HCT116 (cell line): Measurements from ENCODE around the gene SNAPC1. TPM values are rescaled to one million over a fixed set of nuclear protein-coding genes. Genes with fewer than 3 reads are reported as not detected.

Experiments used
- ATAC-seq: fragments of 200-7000 bp; cut with Tn5 transposase; 2 replicates; pipeline ENCODE4 v1.9.1; 2020; ENCODE audit warnings: mild to moderate bottlenecking, moderate library complexity
- BruUV-seq: library from RNA; stranded (reverse); fragments of 400-500 nt; replicated peaks from 2 replicates; lab custom pipeline; 2021; lab: Mats Ljungman, UMichigan
- CTCF ChIA-PET: fragments of 300-600 bp; sonication (Branson Sonifier 250); formaldehyde crosslinking; loops from one replicate; lab custom pipeline; 2021; ENCODE audit warnings: antibody characterized with exemption; lab: Charles Lee
- POLR2A ChIA-PET: fragments of 300-600, 350-600 bp; sonication (Branson Sonifier 250); formaldehyde crosslinking; loops from one replicate; lab custom pipeline; 2021; ENCODE audit warnings: antibody characterized with exemption; lab: Charles Lee
- RAD21 ChIA-PET, 2 experiments: fragments of 300-600 bp; sonication (Branson Sonifier 250); formaldehyde crosslinking; loops; one replicate each; lab custom pipeline; 2023; ENCODE audit warnings: low total read pairs in 2 of 2; ENCODE audit not compliant: uncharacterized antibody in 2 of 2, unreplicated experiment in 2 of 2, low non-redundant PET in 1 of 2; lab: Charles Lee
- DNase-seq: peaks from one replicate; pipeline ENCODE4 v3.0.0-alpha.2; 2010; ENCODE audit warnings: low read depth, low spot score
- H2AFZ ChIP-seq: fragments of 200-600 bp; shearing (Covaris generic), sonication (generic); 2 replicates; pipeline ENCODE4 v1.6.1; 2017; ENCODE audit warnings: low read depth, mixed run types, mixed read lengths, antibody characterized with exemption, low read length; ENCODE audit not compliant: poor library complexity, severe bottlenecking
- H3K27ac ChIP-seq: 2 replicates; pipeline ENCODE4 v1.5.1; 2012; ENCODE audit warnings: low read depth, low read length
- H3K27me3 ChIP-seq: fragments of 200-600 bp; sonication (generic); 2 replicates; pipeline ENCODE4 v1.6.1; 2016; ENCODE audit warnings: mixed run types, low read length, mixed read lengths; ENCODE audit not compliant: insufficient read depth
- H3K36me3 ChIP-seq, 2 experiments: fragments of 200-500 bp in 1 of 2; fragments of 200-600 bp in 1 of 2; sonication (Bioruptor generic) in 1 of 2; sonication (generic) in 1 of 2; 2 replicates each; pipeline versions ENCODE4 v1.5.1 to v1.6.1; 2014 to 2016; ENCODE audit warnings: low read length in 2 of 2, inconsistent platforms in 1 of 2, mixed read lengths in 1 of 2, mixed run types in 1 of 2; ENCODE audit not compliant: insufficient read depth in 2 of 2, control insufficient read depth in 1 of 2
- H3K4me1 ChIP-seq, 2 experiments: fragments of 200-600 bp in 1 of 2; sonication (generic) in 1 of 2; 2 replicates each; pipeline versions ENCODE4 v1.5.1 to v1.6.1; 2012 to 2017; ENCODE audit warnings: low read length in 2 of 2, inconsistent platforms in 1 of 2, mild to moderate bottlenecking in 1 of 2, mixed read lengths in 1 of 2, mixed run types in 1 of 2, moderate library complexity in 1 of 2; ENCODE audit not compliant: insufficient read depth in 2 of 2, control insufficient read depth in 1 of 2
- H3K4me2 ChIP-seq: fragments of 200-600 bp; sonication (generic); 2 replicates; pipeline ENCODE4 v1.6.1; 2017; ENCODE audit warnings: mixed run types, low read length, mixed read lengths
- H3K4me3 ChIP-seq, 2 experiments: fragments of 200-600 bp in 1 of 2; sonication (generic) in 1 of 2; replicated peaks in 1 of 2; 2 replicates each; pipeline ENCODE4 v1.5.1; 2011 to 2016; ENCODE audit warnings: low read length in 2 of 2, control low read depth in 1 of 2, low read depth in 1 of 2, mild to moderate bottlenecking in 1 of 2, mixed read lengths in 1 of 2, mixed run types in 1 of 2
- H3K79me2 ChIP-seq: fragments of 200-600 bp; sonication (generic); 2 replicates; pipeline ENCODE4 v1.6.1; 2017; ENCODE audit warnings: mild to moderate bottlenecking, mixed run types, low read length, moderate library complexity, mixed read lengths; ENCODE audit not compliant: insufficient read depth
- H3K9ac ChIP-seq: fragments of 200-600 bp; sonication (generic); 2 replicates; pipeline ENCODE4 v1.6.1; 2016; ENCODE audit warnings: low read length, mixed read lengths
- H3K9me2 ChIP-seq: fragments of 200-600 bp; sonication (generic), shearing (Covaris generic); 2 replicates; pipeline ENCODE4 v1.6.1; 2017; ENCODE audit warnings: mixed run types, mild to moderate bottlenecking, moderate library complexity; ENCODE audit not compliant: insufficient read depth
- H3K9me3 ChIP-seq, 2 experiments: fragments of 200-500 bp in 1 of 2; fragments of 200-600 bp in 1 of 2; sonication (Bioruptor generic) in 1 of 2; sonication (generic) in 1 of 2; 2 replicates each; pipeline ENCODE4 v1.6.1; 2014 to 2017; ENCODE audit warnings: low read length in 2 of 2, mixed read lengths in 2 of 2, inconsistent platforms in 1 of 2, low read depth in 1 of 2, mild to moderate bottlenecking in 1 of 2, mixed run types in 1 of 2, moderate library complexity in 1 of 2; ENCODE audit not compliant: control insufficient read depth in 1 of 2, insufficient read depth in 1 of 2
- H4K20me1 ChIP-seq: fragments of 200-600 bp; sonication (generic), shearing (Covaris generic); 2 replicates; pipeline ENCODE4 v1.6.1; 2017; ENCODE audit warnings: mixed run types, mild to moderate bottlenecking, moderate library complexity; ENCODE audit not compliant: insufficient read depth
- CBX3 ChIP-seq: IDR thresholded peaks from 2 replicates; pipeline ENCODE4 v1.6.1; 2012; ENCODE audit warnings: low read depth
- EGR1 ChIP-seq: IDR thresholded peaks from 2 replicates; pipeline ENCODE4 v1.6.1; 2012; ENCODE audit warnings: low read depth
- ELF1 ChIP-seq: IDR thresholded peaks from 2 replicates; pipeline ENCODE4 v1.6.1; 2012; ENCODE audit warnings: low read depth, borderline replicate concordance
- JUND ChIP-seq: IDR thresholded peaks from 2 replicates; pipeline ENCODE4 v1.6.1; 2012
- POLR2AphosphoS5 ChIP-seq: IDR thresholded peaks from 2 replicates; pipeline ENCODE4 v1.6.1; 2011; ENCODE audit warnings: mild to moderate bottlenecking, low read depth, low read length, moderate library complexity
- RAD21 ChIP-seq: IDR thresholded peaks from 2 replicates; pipeline ENCODE4 v1.6.1; 2012; ENCODE audit warnings: low read depth, mild to moderate bottlenecking
- SIN3A ChIP-seq: IDR thresholded peaks from 2 replicates; pipeline ENCODE4 v1.6.1; 2012; ENCODE audit warnings: low read depth
- SP1 ChIP-seq: IDR thresholded peaks from 2 replicates; pipeline ENCODE4 v1.6.1; 2012; ENCODE audit warnings: low read depth
- ZFX ChIP-seq: fragments of 450-650 bp; IDR thresholded peaks from 2 replicates; pipeline ENCODE4 v1.6.1; 2017
- ZNF274 ChIP-seq: fragments of 200-500 bp; sonication (Bioruptor generic); IDR thresholded peaks from 2 replicates; pipeline ENCODE4 v1.6.1; 2014; ENCODE audit warnings: mild to moderate bottlenecking, low read depth, low read length, inconsistent platforms
- intact Hi-C: fragments of 100-400 bp; cut with micrococcal nuclease; formaldehyde crosslinking; loops from 2 replicates; pipeline ENCODE4 v1.10.0; 2022
- total RNA-seq: library from RNA; stranded (reverse); gene quantifications from one replicate; pipeline ENCODE4 v1.2.1, GENCODE V29; 2021; ENCODE audit not compliant: unreplicated experiment
- TF ChIP-seq, protein P1 (sequence below): IDR thresholded peaks from 2 replicates; pipeline ENCODE4 v1.6.1; 2012
- TF ChIP-seq, protein P2 (sequence below): IDR thresholded peaks from 2 replicates; pipeline ENCODE4 v1.6.1; 2012; ENCODE audit warnings: low read depth

The SNAPC1 gene
- total RNA-seq, 1 experiment from 2014 or later, result 8.2 TPM

DNA sequence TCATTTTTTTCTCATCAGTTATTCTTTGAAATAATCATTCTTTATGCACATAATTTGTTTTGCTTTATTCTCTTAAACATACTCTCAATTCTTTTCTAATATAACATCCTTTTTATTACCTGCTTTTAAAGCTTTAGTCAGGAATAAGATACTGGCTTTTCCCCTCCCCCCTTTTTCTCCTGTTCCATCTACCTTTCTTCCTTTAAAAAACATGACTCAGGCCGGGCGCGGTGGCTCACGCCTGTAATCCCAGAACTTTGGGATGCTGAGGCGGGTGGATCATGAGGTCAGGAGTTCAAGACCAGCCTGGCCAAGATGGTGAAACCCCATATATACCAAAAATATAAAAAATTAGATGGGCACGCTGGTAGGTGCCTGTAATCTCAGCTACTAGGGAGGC is 41.5 kb upstream of the SNAPC1 start:
- no peak overlapping the region for H3K9ac ChIP-seq
- H3K9me3 ChIP-seq, result no peaks in the 10 kb centered on the region
- H4K20me1 ChIP-seq, result peaks cover 3% of the 10 kb centered on the region
- H3K79me2 ChIP-seq, result peaks cover 84% of the 10 kb centered on the region
- H3K4me1 ChIP-seq, result peaks cover 8 to 37% of the 10 kb centered on the region in 2 experiments
- no peak for ATAC-seq
- H3K36me3 ChIP-seq, result peaks cover 12 to 17% of the 10 kb centered on the region in 2 experiments; a peak in 3 of 4 replicates
- CTCF ChIA-PET, result interaction anchor here (0.9 kb wide), 1 partner anchor 117 kb away, joined by 3 read pairs; no protein-coding TSS in a partner anchor
- POLR2A ChIA-PET, result interaction anchor here (0.8 to 1.3 kb wide), 2 partner anchors 25 to 153 kb away, joined by 3 read pairs; partner anchors contain the start of gene HIF1A
- H2AFZ ChIP-seq, result no peak overlapping the region
- TF ChIP-seq CBX3 (no peak), JUND (no peak), RAD21 (no peak), ZNF274 (no peak), POLR2AphosphoS5 (no peak), ZFX (no peak), EGR1 (no peak), SP1 (no peak), ELF1 (no peak), SIN3A (no peak)
- TF ChIP-seq, protein P1, sequence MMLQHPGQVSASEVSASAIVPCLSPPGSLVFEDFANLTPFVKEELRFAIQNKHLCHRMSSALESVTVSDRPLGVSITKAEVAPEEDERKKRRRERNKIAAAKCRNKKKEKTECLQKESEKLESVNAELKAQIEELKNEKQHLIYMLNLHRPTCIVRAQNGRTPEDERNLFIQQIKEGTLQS, result no peak
- TF ChIP-seq, protein P2, sequence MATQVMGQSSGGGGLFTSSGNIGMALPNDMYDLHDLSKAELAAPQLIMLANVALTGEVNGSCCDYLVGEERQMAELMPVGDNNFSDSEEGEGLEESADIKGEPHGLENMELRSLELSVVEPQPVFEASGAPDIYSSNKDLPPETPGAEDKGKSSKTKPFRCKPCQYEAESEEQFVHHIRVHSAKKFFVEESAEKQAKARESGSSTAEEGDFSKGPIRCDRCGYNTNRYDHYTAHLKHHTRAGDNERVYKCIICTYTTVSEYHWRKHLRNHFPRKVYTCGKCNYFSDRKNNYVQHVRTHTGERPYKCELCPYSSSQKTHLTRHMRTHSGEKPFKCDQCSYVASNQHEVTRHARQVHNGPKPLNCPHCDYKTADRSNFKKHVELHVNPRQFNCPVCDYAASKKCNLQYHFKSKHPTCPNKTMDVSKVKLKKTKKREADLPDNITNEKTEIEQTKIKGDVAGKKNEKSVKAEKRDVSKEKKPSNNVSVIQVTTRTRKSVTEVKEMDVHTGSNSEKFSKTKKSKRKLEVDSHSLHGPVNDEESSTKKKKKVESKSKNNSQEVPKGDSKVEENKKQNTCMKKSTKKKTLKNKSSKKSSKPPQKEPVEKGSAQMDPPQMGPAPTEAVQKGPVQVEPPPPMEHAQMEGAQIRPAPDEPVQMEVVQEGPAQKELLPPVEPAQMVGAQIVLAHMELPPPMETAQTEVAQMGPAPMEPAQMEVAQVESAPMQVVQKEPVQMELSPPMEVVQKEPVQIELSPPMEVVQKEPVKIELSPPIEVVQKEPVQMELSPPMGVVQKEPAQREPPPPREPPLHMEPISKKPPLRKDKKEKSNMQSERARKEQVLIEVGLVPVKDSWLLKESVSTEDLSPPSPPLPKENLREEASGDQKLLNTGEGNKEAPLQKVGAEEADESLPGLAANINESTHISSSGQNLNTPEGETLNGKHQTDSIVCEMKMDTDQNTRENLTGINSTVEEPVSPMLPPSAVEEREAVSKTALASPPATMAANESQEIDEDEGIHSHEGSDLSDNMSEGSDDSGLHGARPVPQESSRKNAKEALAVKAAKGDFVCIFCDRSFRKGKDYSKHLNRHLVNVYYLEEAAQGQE, result no peak
- DNase-seq, result no peak
- peak overlapping the region; percentile 26 for H3K4me2 ChIP-seq
- no TSS peak for BruUV-seq
- H3K9me2 ChIP-seq, result no peaks in the 10 kb centered on the region
- H3K27me3 ChIP-seq, result no peaks in the 10 kb centered on the region
- H3K27ac ChIP-seq, result no peak overlapping the region
- intact Hi-C loops, result no loop called here
- H3K4me3 ChIP-seq, result no peak overlapping the region; a peak in 1 of 4 replicates
- RAD21 ChIA-PET, result no interaction called here
